Thyroid gland (tissue), 4 donors: ENCODE results near the gene WDR54. TPM values are rescaled to one million over a fixed set of nuclear protein-coding genes. Genes with fewer than 3 reads are reported as not detected.

Source experiments
- DNase-seq, 2 donors: peaks; one replicate each; pipeline ENCODE4 v3.0.0-alpha.2; 2019
- H3K27ac ChIP-seq, 3 donors: fragments of 200-600 bp; sonication (generic); 1 replicate in 2 of 3; 2 replicates in 1 of 3; pipeline ENCODE4 v1.5.1; 2016 to 2019; ENCODE audit warnings: mild to moderate bottlenecking in 1 of 3, moderate library complexity in 1 of 3
- H3K27me3 ChIP-seq: fragments of 200-600 bp; sonication (generic); one replicate; pipeline ENCODE4 v1.5.1; 2019
- H3K36me3 ChIP-seq, 2 donors: fragments of 200-600 bp; sonication (generic); one replicate each; pipeline ENCODE4 v1.5.1; 2016 to 2019
- H3K4me1 ChIP-seq, 2 donors: fragments of 200-600 bp; sonication (generic); one replicate each; pipeline ENCODE4 v1.5.1; 2017 to 2019
- H3K4me3 ChIP-seq, 3 donors: fragments of 200-600 bp; sonication (generic); replicated peaks in 1 of 3; 1 replicate in 2 of 3; 2 replicates in 1 of 3; pipeline ENCODE4 v1.5.1; 2016; ENCODE audit warnings: mild to moderate bottlenecking in 1 of 3
- H3K9me3 ChIP-seq: fragments of 200-600 bp; sonication (generic); one replicate; pipeline ENCODE4 v1.5.1; 2017
- CTCF ChIP-seq, 6 experiments: fragments of 200-600 bp in 3 of 6; fragments of 450-650 bp in 3 of 6; sonication (generic) in 3 of 6; IDR thresholded peaks; one replicate each; pipeline ENCODE4 v1.5.1; 2016 to 2019; ENCODE audit warnings: antibody characterized with exemption in 6 of 6, mild to moderate bottlenecking in 2 of 6, inconsistent platforms in 1 of 6, moderate library complexity in 1 of 6
- POLR2A ChIP-seq, 2 donors: fragments of 450-650 bp; IDR thresholded peaks; one replicate each; pipeline ENCODE4 v1.6.1; 2017; ENCODE audit warnings: antibody characterized with exemption in 2 of 2, mild to moderate bottlenecking in 2 of 2, moderate library complexity in 1 of 2
- WGBS, 2 donors: methylation state at CpG; one replicate each; pipeline ENCODE4 v1.1.5; 2017; 5-methylcytosine and 5-hydroxymethylcytosine counted together
- intact Hi-C: fragments of 100-400 bp; cut with DNase I; formaldehyde crosslinking; loops from one replicate; pipeline ENCODE4 v1.15.1; 2023
- total RNA-seq, 4 donors: library from RNA; depleted of rRNA; stranded (reverse); fragments of >200 nt; gene quantifications; one replicate each; pipeline ENCODE4 v1.2.3, GENCODE V29; 2016

The WDR54 gene
- total RNA-seq, 4 donors from 2014 or later = 6.5 to 19.3 (median 13.6) TPM

GRCh38 chr2:74416778-74417177 is 4.8 kb upstream of the WDR54 start:
- Histone ChIP-seq H3K4me3 (no peak overlapping the region), H3K27me3 (no peaks in the 10 kb centered on the region), H3K4me1 (peaks cover 20 to 25% of the 10 kb centered on the region in 2 donors), H3K9me3 (no peaks in the 10 kb centered on the region), H3K36me3 (no peaks in the 10 kb centered on the region), H3K27ac (no peak overlapping the region)
- no peak for DNase-seq
- WGBS, 2 donors = 73 to 77% methylated on average over 3 of the region's 3 CpGs
- TF ChIP-seq POLR2A (IDR thresholded peaks at IDR 0.05) (no peak), CTCF (IDR thresholded peaks at IDR 0.05) (no peak)
- intact Hi-C loops = no loop called here

- Histone ChIP-seq H3K36me3 (no peaks in the 10 kb centered on the region), H3K9me3 (no peaks in the 10 kb centered on the region), H3K27me3 (no peaks in the 10 kb centered on the region), H3K4me1 (peaks cover 24 to 27% of the 10 kb centered on the region in 2 donors), H3K27ac (no peak overlapping the region), H3K4me3 (no peak overlapping the region)
- no peak for DNase-seq
- 79 to 93% methylated on average over 3 of the region's 3 CpGs for WGBS, 2 donors
- TF ChIP-seq CTCF (IDR thresholded peaks at IDR 0.05) (no peak), POLR2A (IDR thresholded peaks at IDR 0.05) (no peak)
- intact Hi-C loops = no loop called here
Observed at GRCh38 chr2:74417197-74417596, 4.3 kb upstream of the WDR54 start.

- H3K4me3 ChIP-seq = no peak overlapping the region
- intact Hi-C loops = no loop called here
- 84 to 97% methylated on average over 5 to 6 of the region's 6 CpGs for WGBS, 2 donors
Observed at GRCh38 chr2:74417763-74418162, 3.8 kb upstream of the WDR54 start.

GRCh38 chr2:74418312-74418711 is 3.2 kb upstream of the WDR54 start:
- Histone ChIP-seq H3K4me1 (peaks cover 26 to 29% of the 10 kb centered on the region in 2 donors), H3K27me3 (no peaks in the 10 kb centered on the region), H3K27ac (no peak overlapping the region), H3K4me3 (no peak overlapping the region), H3K36me3 (no peaks in the 10 kb centered on the region), H3K9me3 (no peaks in the 10 kb centered on the region)
- intact Hi-C loops = no loop called here
- WGBS, 2 donors = 79 to 81% methylated on average over 27 of the region's 27 CpGs
- TF ChIP-seq CTCF (IDR thresholded peaks at IDR 0.05) = no peak
- TF ChIP-seq POLR2A (IDR thresholded peaks at IDR 0.05) = no peak
- no peak for DNase-seq

More at GRCh38 chr2:74417763-74418162, 3.8 kb upstream of the WDR54 start:
- H3K27ac ChIP-seq = no peak overlapping the region
- H3K27me3 ChIP-seq = no peaks in the 10 kb centered on the region
- no peaks in the 10 kb centered on the region for H3K36me3 ChIP-seq
- no peak for TF ChIP-seq CTCF (IDR thresholded peaks at IDR 0.05)
- no peak for TF ChIP-seq POLR2A (IDR thresholded peaks at IDR 0.05)
- H3K4me1 ChIP-seq = peaks cover 26 to 29% of the 10 kb centered on the region in 2 donors
- no peaks in the 10 kb centered on the region for H3K9me3 ChIP-seq
- no peak for DNase-seq

- intact Hi-C loops = no loop called here
- 81 to 86% methylated on average over 1 of the region's 1 CpG for WGBS, 2 donors
- no peak overlapping the region for H3K4me3 ChIP-seq
Observed at GRCh38 chr2:74419345-74419744, 2.2 kb upstream of the WDR54 start.

More at GRCh38 chr2:74419345-74419744, 2.2 kb upstream of the WDR54 start:
- Histone ChIP-seq H3K27me3 (no peaks in the 10 kb centered on the region), H3K4me1 (peaks cover 23 to 25% of the 10 kb centered on the region in 2 donors), H3K9me3 (no peaks in the 10 kb centered on the region), H3K27ac (no peak overlapping the region), H3K36me3 (no peaks in the 10 kb centered on the region)
- TF ChIP-seq POLR2A (IDR thresholded peaks at IDR 0.05) (no peak), CTCF (IDR thresholded peaks at IDR 0.05) (no peak)
- DNase-seq = no peak
